A549 (cell line): ENCODE measurements around the gene SYT1. TPM values are rescaled to one million over a fixed set of nuclear protein-coding genes. Genes with fewer than 3 reads are reported as not detected.

Experiments used
- ATAC-seq, 2 experiments: fragments of 200-7000 bp in 1 of 2; fragments of >200 bp in 1 of 2; cut with Nextera tagmentation in 1 of 2; cut with Tn5 transposase in 1 of 2; 3 replicates each; pipeline versions ENCODE4 v1.8.0 to v1.9.1; 2018 to 2020; ENCODE audit warnings: mild to moderate bottlenecking in 1 of 2, moderate library complexity in 1 of 2
- CTCF ChIA-PET: fragments of 300-600 bp; sonication (Branson Sonifier 250); formaldehyde crosslinking; extraction: SDS; loops from one replicate; lab custom pipeline; 2021; ENCODE audit warnings: antibody characterized with exemption, inconsistent platforms; lab: Yijun Ruan, JAX
- POLR2A ChIA-PET: fragments of 350-600 bp; formaldehyde crosslinking; extraction: SDS; loops from one replicate; lab custom pipeline; 2021; ENCODE audit warnings: antibody characterized with exemption, inconsistent platforms; lab: Yijun Ruan, JAX
- DNase-seq, 2 experiments: peaks; one replicate each; pipeline versions ENCODE4 v3.0.0 to v3.0.0-alpha.2; 2011 to 2016; ENCODE audit warnings: low read depth in 1 of 2, low spot score in 1 of 2
- FAIRE-seq: peaks from 2 replicates; lab custom pipeline; 2011; peaks lifted over from hg19 to GRCh38; lab: Jason Lieb, UNC
- H3K27ac ChIP-seq, 2 experiments: fragments of >200 bp; sonication (Bioruptor Twin); formaldehyde crosslinking; 3 replicates each; pipeline ENCODE4 v1.5.1; 2016 to 2017
- H3K4me1 ChIP-seq: fragments of >200 bp; sonication (Bioruptor Twin); formaldehyde crosslinking; 3 replicates; pipeline ENCODE4 v1.6.1; 2016
- H3K4me2 ChIP-seq: fragments of >200 bp; sonication (Bioruptor Twin); formaldehyde crosslinking; 3 replicates; pipeline ENCODE4 v1.6.1; 2016
- H3K4me3 ChIP-seq: fragments of >200 bp; sonication (Bioruptor Twin); formaldehyde crosslinking; 3 replicates; pipeline ENCODE4 v1.5.1; 2016
- H3K9me3 ChIP-seq: fragments of >200 bp; sonication (Bioruptor Twin); formaldehyde crosslinking; 3 replicates; pipeline ENCODE4 v1.6.1; 2016
- ATOH8 ChIP-seq: fragments of 250-450 bp; sonication (Bioruptor Pico); IDR thresholded peaks from 2 replicates; pipeline ENCODE4 v1.5.0; 2020; ENCODE audit warnings: low read depth, mild to moderate bottlenecking, moderate library complexity
- CBX8 ChIP-seq: fragments of 200-600 bp; sonication (generic); IDR thresholded peaks from 2 replicates; pipeline ENCODE4 v1.6.1; 2016
- CEBPB ChIP-seq, 2 experiments: fragments of >200 bp in 1 of 2; sonication (Bioruptor Twin) in 1 of 2; formaldehyde crosslinking in 1 of 2; IDR thresholded peaks; 2 replicates each; pipeline ENCODE4 v1.6.1; 2012 to 2016
- CHD4 ChIP-seq: fragments of 200-600 bp; sonication (generic); IDR thresholded peaks from 2 replicates; pipeline ENCODE4 v1.6.1; 2016; ENCODE audit warnings: antibody characterized with exemption, mild to moderate bottlenecking, borderline replicate concordance
- CTCF ChIP-seq: fragments of >200 bp; sonication (Bioruptor Twin); formaldehyde crosslinking; IDR thresholded peaks from 3 replicates; pipeline ENCODE4 v1.5.1; 2016
- ESRRA ChIP-seq: fragments of 150-350 bp; IDR thresholded peaks from 2 replicates; pipeline ENCODE4 v1.6.1; 2014; ENCODE audit warnings: mild to moderate bottlenecking, low read length, borderline replicate concordance
- FOSB ChIP-seq: fragments of 250-450 bp; sonication (Bioruptor Pico); IDR thresholded peaks from 2 replicates; pipeline ENCODE4 v1.5.0; 2020; ENCODE audit warnings: mild to moderate bottlenecking, moderate library complexity
- FOXS1 ChIP-seq: fragments of 250-450 bp; sonication (Bioruptor Pico); IDR thresholded peaks from 2 replicates; pipeline ENCODE4 v1.5.0; 2020; ENCODE audit warnings: mild to moderate bottlenecking, moderate library complexity
- GATA3 ChIP-seq: IDR thresholded peaks from 2 replicates; pipeline ENCODE4 v1.6.1; 2012; ENCODE audit warnings: borderline replicate concordance
- HOXB13 ChIP-seq: fragments of 250-450 bp; sonication (Bioruptor Pico); IDR thresholded peaks from 2 replicates; pipeline ENCODE4 v1.5.0; 2020; ENCODE audit warnings: low read depth, mild to moderate bottlenecking, moderate library complexity
- KDM5A ChIP-seq: fragments of 200-600 bp; sonication (generic); IDR thresholded peaks from 2 replicates; pipeline ENCODE4 v1.6.1; 2016; ENCODE audit warnings: antibody characterized with exemption, mild to moderate bottlenecking
- MAFK ChIP-seq: fragments of 450-650 bp; IDR thresholded peaks from 2 replicates; pipeline ENCODE4 v1.6.1; 2014; ENCODE audit not compliant: partially characterized antibody
- MYC ChIP-seq: IDR thresholded peaks from 2 replicates; pipeline ENCODE4 v1.6.1; 2012; ENCODE audit warnings: mild to moderate bottlenecking, inconsistent platforms, low read length, improper control_type of control experiment, borderline replicate concordance
- RARB ChIP-seq: fragments of 250-450 bp; sonication (Bioruptor Pico); IDR thresholded peaks from 2 replicates; pipeline ENCODE4 v1.8.0; 2021; ENCODE audit warnings: mild to moderate bottlenecking, moderate library complexity
- RCOR1 ChIP-seq: fragments of 150-350 bp; IDR thresholded peaks from 2 replicates; pipeline ENCODE4 v1.6.1; 2014; ENCODE audit warnings: antibody characterized with exemption, low read length, low read depth
- RFX5 ChIP-seq: fragments of 450-650 bp; IDR thresholded peaks from 2 replicates; pipeline ENCODE4 v1.7.1; 2014; ENCODE audit warnings: antibody characterized with exemption, mild to moderate bottlenecking, moderate library complexity
- TFCP2L1 ChIP-seq: fragments of 250-450 bp; sonication (Bioruptor Pico); IDR thresholded peaks from 2 replicates; pipeline ENCODE4 v1.5.0; 2021; ENCODE audit warnings: mild to moderate bottlenecking
- TP53 ChIP-seq: fragments of 250-450 bp; sonication (Bioruptor Pico); IDR thresholded peaks from 2 replicates; pipeline ENCODE4 v1.5.0; 2021; ENCODE audit warnings: mild to moderate bottlenecking, moderate library complexity
- USF2 ChIP-seq: fragments of 450-650 bp; IDR thresholded peaks from 2 replicates; pipeline ENCODE4 v1.6.1; 2014; ENCODE audit warnings: antibody characterized with exemption
- ZFP36 ChIP-seq: fragments of 450-650 bp; IDR thresholded peaks from 2 replicates; pipeline ENCODE4 v1.6.1; 2014; ENCODE audit warnings: borderline replicate concordance; ENCODE audit not compliant: partially characterized antibody
- ZSCAN20 ChIP-seq: fragments of 250-450 bp; sonication (Bioruptor Pico); IDR thresholded peaks from 2 replicates; pipeline ENCODE4 v1.8.0; 2022; ENCODE audit warnings: mild to moderate bottlenecking, moderate library complexity
- WGBS: methylation state at CpG from one replicate; pipeline ENCODE4 v1.1.6; 2017; ENCODE audit errors: missing lambda C conversion rate; 5-methylcytosine and 5-hydroxymethylcytosine counted together
- polyA plus RNA-seq, 4 experiments: library from polyadenylated mRNA; depleted of rRNA in 3 of 4; stranded (reverse); fragments of >200 nt; fragmentation: RNase III in 1 of 4; extraction: RNeasy Plus Mini Kit Qiagen cat#74134 plus additional on column Dnase treatment in 1 of 4; gene quantifications; 2 replicates in 3 of 4; 3 replicates in 1 of 4; pipeline ENCODE4 v1.2.3, GENCODE V29; 2011 to 2017
- TF ChIP-seq, protein P1 (sequence below): IDR thresholded peaks from 2 replicates; pipeline ENCODE4 v1.6.1; 2012
- TF ChIP-seq, protein P2 (sequence below): fragments of >200 bp; sonication (Bioruptor Twin); formaldehyde crosslinking; IDR thresholded peaks from 3 replicates; pipeline ENCODE4 v1.6.1; 2016
- TF ChIP-seq, protein P3 (sequence below): fragments of >200 bp; sonication (Bioruptor Twin); formaldehyde crosslinking; IDR thresholded peaks from 2 replicates; pipeline ENCODE4 v1.6.1; 2016

Gene SYT1
- polyA plus RNA-seq, 2 of the 4 experiments (the other 2 are of a cell fraction) = 11.7 to 39.6 TPM

GRCh38 chr12:79023261-79023660, 158.7 kb downstream of the SYT1 start:
- H3K27ac ChIP-seq = no peak overlapping the region
- CTCF ChIA-PET = no interaction called here
- FAIRE-seq = no peak

GRCh38 chr12:79023784-79024183, 159.2 kb downstream of the SYT1 start:
- FAIRE-seq (no peak), DNase-seq (no peak), ATAC-seq (no peak)
- H3K4me1 ChIP-seq = peaks cover 14% of the 10 kb centered on the region; the same call in 2 of the 3 replicates
- no peak overlapping the region for H3K27ac ChIP-seq
- no peaks in the 10 kb centered on the region for H3K9me3 ChIP-seq
- H3K4me2 ChIP-seq = no peak overlapping the region
- ChIA-PET CTCF (no interaction called here), POLR2A (interaction anchor here (0.6 kb wide), 1 partner anchor 95 kb away, joined by 4 read pairs; no protein-coding TSS in a partner anchor)
- 90% methylated on average over 2 of the region's 2 CpGs for WGBS
- TF ChIP-seq ESRRA (no peak), FOXS1 (CRISPR knock-in tag) (no peak), FOSB (CRISPR knock-in tag) (no peak), RFX5 (no peak), TFCP2L1 (CRISPR knock-in tag) (no peak), ZFP36 (no peak), RARB (no peak), MYC (no peak), ATOH8 (CRISPR knock-in tag) (no peak), HOXB13 (no peak)
- TF ChIP-seq, protein P1, sequence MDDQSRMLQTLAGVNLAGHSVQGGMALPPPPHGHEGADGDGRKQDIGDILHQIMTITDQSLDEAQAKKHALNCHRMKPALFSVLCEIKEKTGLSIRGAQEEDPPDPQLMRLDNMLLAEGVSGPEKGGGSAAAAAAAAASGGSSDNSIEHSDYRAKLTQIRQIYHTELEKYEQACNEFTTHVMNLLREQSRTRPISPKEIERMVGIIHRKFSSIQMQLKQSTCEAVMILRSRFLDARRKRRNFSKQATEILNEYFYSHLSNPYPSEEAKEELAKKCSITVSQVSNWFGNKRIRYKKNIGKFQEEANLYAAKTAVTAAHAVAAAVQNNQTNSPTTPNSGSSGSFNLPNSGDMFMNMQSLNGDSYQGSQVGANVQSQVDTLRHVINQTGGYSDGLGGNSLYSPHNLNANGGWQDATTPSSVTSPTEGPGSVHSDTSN = no peak
- no peak overlapping the region for H3K4me3 ChIP-seq

More at GRCh38 chr12:79023261-79023660, 158.7 kb downstream of the SYT1 start:
- no peaks in the 10 kb centered on the region for H3K9me3 ChIP-seq
- 16% methylated on average over 1 of the region's 1 CpG for WGBS
- peaks cover 14% of the 10 kb centered on the region; the same call in 2 of the 3 replicates for H3K4me1 ChIP-seq
- ATAC-seq = no peak
- H3K4me2 ChIP-seq = no peak overlapping the region
- TF ChIP-seq RARB (no peak), USF2 (no peak), RFX5 (no peak), CBX8 (no peak), GATA3 (no peak), RCOR1 (no peak), KDM5A (no peak), MAFK (no peak), ZSCAN20 (CRISPR knock-in tag) (no peak), CHD4 (no peak), CTCF (no peak), CEBPB (IDR thresholded peaks at IDR 0.05) (no peak), TP53 (CRISPR knock-in tag) (no peak)
- TF ChIP-seq, protein P2, sequence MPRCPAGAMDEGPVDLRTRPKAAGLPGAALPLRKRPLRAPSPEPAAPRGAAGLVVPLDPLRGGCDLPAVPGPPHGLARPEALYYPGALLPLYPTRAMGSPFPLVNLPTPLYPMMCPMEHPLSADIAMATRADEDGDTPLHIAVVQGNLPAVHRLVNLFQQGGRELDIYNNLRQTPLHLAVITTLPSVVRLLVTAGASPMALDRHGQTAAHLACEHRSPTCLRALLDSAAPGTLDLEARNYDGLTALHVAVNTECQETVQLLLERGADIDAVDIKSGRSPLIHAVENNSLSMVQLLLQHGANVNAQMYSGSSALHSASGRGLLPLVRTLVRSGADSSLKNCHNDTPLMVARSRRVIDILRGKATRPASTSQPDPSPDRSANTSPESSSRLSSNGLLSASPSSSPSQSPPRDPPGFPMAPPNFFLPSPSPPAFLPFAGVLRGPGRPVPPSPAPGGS = no peak
- TF ChIP-seq, protein P3, sequence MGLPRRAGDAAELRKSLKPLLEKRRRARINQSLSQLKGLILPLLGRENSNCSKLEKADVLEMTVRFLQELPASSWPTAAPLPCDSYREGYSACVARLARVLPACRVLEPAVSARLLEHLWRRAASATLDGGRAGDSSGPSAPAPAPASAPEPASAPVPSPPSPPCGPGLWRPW = no peak
- TF ChIP-seq, all 56 proteins: peak for 0
- POLR2A ChIA-PET = interaction anchor here (0.6 kb wide), 1 partner anchor 94 kb away, joined by 4 read pairs; no protein-coding TSS in a partner anchor
- no peak overlapping the region for H3K4me3 ChIP-seq
- DNase-seq = no peak
